Upper lobe of right lung (tissue), 1 donor: Measurements from ENCODE around the gene MEGF11. TPM values are rescaled to one million over a fixed set of nuclear protein-coding genes. Genes with fewer than 3 reads are reported as not detected.

Experiments
- ATAC-seq: fragments of 200-7000 bp; cut with Tn5 transposase; one replicate; pipeline ENCODE4 v1.9.1; 2020; ENCODE audit warnings: mild to moderate bottlenecking, moderate library complexity
- DNase-seq: peaks from one replicate; pipeline ENCODE4 v3.0.0-alpha.2; 2020
- H3K27ac ChIP-seq: fragments of 200-600 bp; one replicate; pipeline ENCODE4 v1.8.0; 2022
- H3K27me3 ChIP-seq: fragments of 200-600 bp; one replicate; pipeline ENCODE4 v1.8.0; 2022; ENCODE audit warnings: mild to moderate bottlenecking
- H3K36me3 ChIP-seq: fragments of 200-600 bp; one replicate; pipeline ENCODE4 v1.8.0; 2022
- H3K4me1 ChIP-seq: fragments of 200-600 bp; one replicate; pipeline ENCODE4 v1.8.0; 2022
- H3K4me3 ChIP-seq: fragments of 200-600 bp; one replicate; pipeline ENCODE4 v1.8.0; 2022; ENCODE audit warnings: mild to moderate bottlenecking
- H3K9me3 ChIP-seq: fragments of 200-600 bp; one replicate; pipeline ENCODE4 v1.8.0; 2022
- CTCF ChIP-seq: fragments of 200-600 bp; IDR thresholded peaks from one replicate; pipeline ENCODE4 v1.8.0; 2022; ENCODE audit warnings: antibody characterized with exemption
- intact Hi-C: fragments of 100-400 bp; cut with DNase I; formaldehyde crosslinking; loops from one replicate; pipeline ENCODE4 v1.11.0; 2022
- total RNA-seq: library from RNA; stranded (reverse); fragmentation: NEBNext Ultra II Directional; extraction: Animal tissue kit (Norgen Biotek cat#: 25700); gene quantifications from one replicate; pipeline ENCODE4 v1.2.1, GENCODE V29; 2021
- donor health status: DM: no; HTN: yes; CAD: no; lungs with severe emphysema.

MEGF11 gene
- total RNA-seq, 1 donor from 2014 or later: 3.0 TPM

GRCh38 chr15:66226736-66227135, 26.8 kb downstream of the MEGF11 start:
- DNase-seq: peak; percentile 25

GRCh38 chr15:66225656-66226274, 27.8 kb downstream of the MEGF11 start:
- H3K4me1 ChIP-seq: no peaks in the 10 kb centered on the region
- no peak overlapping the region for H3K27ac ChIP-seq
- no peak for TF ChIP-seq CTCF
- H3K4me3 ChIP-seq: no peak overlapping the region
- no peaks in the 10 kb centered on the region for H3K9me3 ChIP-seq
- DNase-seq: peak; percentile 6
- H3K27me3 ChIP-seq: no peaks in the 10 kb centered on the region
- intact Hi-C loops: no loop called here
- ATAC-seq: no peak
- H3K36me3 ChIP-seq: no peaks in the 10 kb centered on the region

More at GRCh38 chr15:66226736-66227135, 26.8 kb downstream of the MEGF11 start:
- H3K4me1 ChIP-seq: no peaks in the 10 kb centered on the region
- H3K36me3 ChIP-seq: no peaks in the 10 kb centered on the region
- intact Hi-C loops: no loop called here
- H3K27ac ChIP-seq: no peak overlapping the region
- no peak overlapping the region for H3K4me3 ChIP-seq
- H3K9me3 ChIP-seq: no peaks in the 10 kb centered on the region
- no peak for TF ChIP-seq CTCF
- no peaks in the 10 kb centered on the region for H3K27me3 ChIP-seq
- ATAC-seq: no peak

- no peaks in the 10 kb centered on the region for H3K9me3 ChIP-seq
- TF ChIP-seq CTCF: no peak
- DNase-seq (peak; percentile 68), ATAC-seq (peak; percentile 39)
- no peak overlapping the region for H3K4me3 ChIP-seq
- no peaks in the 10 kb centered on the region for H3K4me1 ChIP-seq
- intact Hi-C loops: no loop called here
- no peaks in the 10 kb centered on the region for H3K36me3 ChIP-seq
- no peaks in the 10 kb centered on the region for H3K27me3 ChIP-seq
- H3K27ac ChIP-seq: no peak overlapping the region
Measured at GRCh38 chr15:66224946-66225345, 28.6 kb downstream of the MEGF11 start.

GRCh38 chr15:66222273-66223198, 31.0 kb downstream of the MEGF11 start:
- ATAC-seq (no peak), DNase-seq (no peak)
- Histone ChIP-seq H3K27me3 (no peaks in the 10 kb centered on the region), H3K4me3 (no peak overlapping the region), H3K36me3 (no peaks in the 10 kb centered on the region), H3K27ac (no peak overlapping the region), H3K9me3 (no peaks in the 10 kb centered on the region), H3K4me1 (no peaks in the 10 kb centered on the region)
- TF ChIP-seq CTCF: no peak
- intact Hi-C loops: no loop called here

- Histone ChIP-seq H3K36me3 (no peaks in the 10 kb centered on the region), H3K4me1 (no peaks in the 10 kb centered on the region), H3K4me3 (no peak overlapping the region), H3K27me3 (no peaks in the 10 kb centered on the region), H3K9me3 (no peaks in the 10 kb centered on the region), H3K27ac (no peak overlapping the region)
- DNase-seq: peak; percentile 29
- peak; percentile 7 for ATAC-seq
- no peak for TF ChIP-seq CTCF
- intact Hi-C loops: no loop called here
Measured at GRCh38 chr15:66221126-66221525, 32.4 kb downstream of the MEGF11 start.
